Skin of body (tissue), 2 donors: ENCODE data around the gene COL4A2. TPM values are rescaled to one million over a fixed set of nuclear protein-coding genes. Genes with fewer than 3 reads are reported as not detected.
"Not testable (repeated sequence)": the region's sequence is repeated elsewhere in the genome, so short reads cannot be mapped to it uniquely, and the experiment has no call there.

Experiments
- DNase-seq: peaks from one replicate; lab custom pipeline; 2025; lab: John Stamatoyannopoulos, UW
- total RNA-seq: library from RNA; depleted of rRNA; stranded (reverse); fragments of >200 nt; gene quantifications from one replicate; pipeline ENCODE4 v1.2.3, GENCODE V29; 2014

COL4A2 gene
- total RNA-seq, 1 donor from 2014 or later = 479 TPM

DNA sequence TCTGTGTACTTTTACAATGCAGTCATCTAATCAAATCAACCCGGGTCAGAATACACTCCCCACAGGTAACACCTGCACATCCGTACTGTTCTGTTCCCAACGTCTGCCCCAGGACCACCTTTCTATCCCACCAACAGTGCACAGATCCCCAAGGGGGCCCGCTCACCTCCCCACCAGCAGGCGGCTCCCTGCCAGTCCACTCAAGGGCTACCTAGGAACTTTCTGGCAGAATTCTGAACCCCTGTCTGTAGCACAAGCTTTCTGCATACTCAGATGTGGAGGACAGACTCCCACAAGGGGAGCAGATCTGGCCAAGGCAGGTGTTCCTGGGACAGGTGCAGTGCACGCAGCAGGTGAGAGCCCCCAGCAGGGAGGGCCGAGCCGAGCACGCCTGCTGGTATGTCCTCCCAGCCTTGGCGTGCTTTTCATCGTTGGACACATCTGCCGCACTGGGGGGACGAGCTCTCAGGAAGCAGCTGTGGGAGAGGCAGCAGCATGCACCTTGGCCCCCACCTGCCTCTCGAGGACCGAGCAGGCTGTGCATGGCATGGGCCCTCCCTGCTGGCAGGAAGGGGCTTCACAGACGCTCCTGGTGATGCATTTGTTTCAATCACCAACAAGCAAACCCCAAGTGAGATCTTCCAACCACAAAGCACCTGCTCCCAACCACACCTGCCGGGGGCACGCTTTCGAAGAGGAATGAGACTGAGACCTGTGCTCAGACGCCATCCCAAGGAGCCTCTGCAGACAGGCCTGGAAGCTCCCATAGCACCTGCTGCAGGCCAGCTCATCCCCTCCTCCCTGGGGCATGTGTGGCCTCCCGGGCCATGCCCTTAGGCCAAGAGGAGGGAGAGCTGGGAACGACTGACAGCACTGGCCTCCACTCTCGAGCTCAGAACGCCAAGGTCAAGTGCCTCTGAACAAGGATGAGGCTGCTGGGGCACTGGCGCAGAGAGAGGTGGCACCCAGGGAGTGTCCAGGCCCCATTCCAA is 218.5 kb downstream of the COL4A2 start:
- DNase-seq = no peak

DNA sequence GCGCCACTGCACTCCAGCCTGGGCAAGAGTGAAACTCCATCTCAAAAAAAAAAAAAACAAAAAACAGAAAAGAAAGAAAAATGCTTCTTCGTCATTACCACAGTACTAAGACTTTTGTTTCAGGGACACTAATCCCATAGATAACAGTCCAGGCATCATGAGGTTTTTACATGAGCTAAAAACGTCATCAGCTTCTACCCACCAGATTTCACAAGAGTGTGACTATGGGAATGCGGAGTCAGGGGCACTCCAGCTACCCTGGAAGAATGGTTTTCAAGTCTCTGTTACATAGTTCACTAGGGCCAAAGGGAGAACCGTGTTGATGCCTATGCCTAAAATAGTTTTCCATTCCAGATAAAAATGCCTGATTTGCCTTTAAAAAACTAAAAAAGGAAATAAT is 221.3 kb downstream of the COL4A2 start:
- no peak for DNase-seq

GRCh38 chr13:110528911-110529310 is 221.8 kb downstream of the COL4A2 start:
- DNase-seq = no peak

GRCh38 chr13:110529522-110530311 is 222.6 kb downstream of the COL4A2 start:
- no peak for DNase-seq

DNA sequence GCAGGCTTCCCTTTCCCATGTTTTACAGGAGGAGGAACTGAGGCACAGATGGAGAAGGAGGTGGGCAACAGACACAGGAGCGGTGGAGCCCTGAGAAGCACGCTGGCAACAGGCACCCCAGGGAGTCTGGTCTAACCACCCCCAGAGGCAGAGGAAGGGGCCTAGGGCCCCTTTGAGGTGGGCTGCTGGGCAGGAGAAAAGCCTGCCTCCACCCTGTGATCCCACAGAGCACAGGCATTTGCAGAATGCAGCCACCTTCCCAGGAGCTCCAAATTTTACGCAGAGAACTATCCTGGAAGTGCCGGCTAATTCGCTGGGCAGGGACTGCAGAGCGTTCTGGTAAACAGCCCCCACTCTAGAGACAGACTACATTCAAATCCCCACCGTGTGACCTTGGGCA is 224.0 kb downstream of the COL4A2 start:
- no peak for DNase-seq

GRCh38 chr13:110531671-110532083 is 224.6 kb downstream of the COL4A2 start:
- no peak for DNase-seq

DNA sequence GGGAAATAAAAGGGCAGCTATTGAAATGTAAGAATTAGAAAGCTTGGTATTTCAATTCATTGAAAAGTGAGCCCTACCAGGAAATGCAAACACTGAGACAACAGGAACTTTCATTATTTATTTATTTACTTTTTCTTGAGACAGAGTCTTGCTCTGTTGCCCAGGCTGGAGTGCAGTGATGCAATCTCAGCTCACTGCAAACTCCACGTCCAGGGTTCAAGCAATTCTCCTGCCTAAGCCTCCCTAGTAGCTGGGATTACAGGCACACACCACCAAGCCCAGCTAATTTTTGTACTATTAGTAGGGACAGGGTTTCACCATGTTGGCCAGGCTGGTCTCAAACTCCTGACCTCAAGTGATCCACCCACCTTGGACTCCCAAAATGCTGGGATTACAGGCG is 225.2 kb downstream of the COL4A2 start:
- DNase-seq = not testable (repeated sequence)

GRCh38 chr13:110533771-110534670 is 226.9 kb downstream of the COL4A2 start:
- no peak for DNase-seq

- DNase-seq = no peak
These were observed 228.4 kb downstream of the COL4A2 start for GRCh38 chr13:110535526-110535925.

- DNase-seq = no peak
These were observed 229.1 kb downstream of the COL4A2 start for GRCh38 chr13:110536006-110536693.

GRCh38 chr13:110538632-110539031 is 231.5 kb downstream of the COL4A2 start:
- no peak for DNase-seq

GRCh38 chr13:110539894-110540293 is 232.8 kb downstream of the COL4A2 start:
- DNase-seq = no peak

DNA sequence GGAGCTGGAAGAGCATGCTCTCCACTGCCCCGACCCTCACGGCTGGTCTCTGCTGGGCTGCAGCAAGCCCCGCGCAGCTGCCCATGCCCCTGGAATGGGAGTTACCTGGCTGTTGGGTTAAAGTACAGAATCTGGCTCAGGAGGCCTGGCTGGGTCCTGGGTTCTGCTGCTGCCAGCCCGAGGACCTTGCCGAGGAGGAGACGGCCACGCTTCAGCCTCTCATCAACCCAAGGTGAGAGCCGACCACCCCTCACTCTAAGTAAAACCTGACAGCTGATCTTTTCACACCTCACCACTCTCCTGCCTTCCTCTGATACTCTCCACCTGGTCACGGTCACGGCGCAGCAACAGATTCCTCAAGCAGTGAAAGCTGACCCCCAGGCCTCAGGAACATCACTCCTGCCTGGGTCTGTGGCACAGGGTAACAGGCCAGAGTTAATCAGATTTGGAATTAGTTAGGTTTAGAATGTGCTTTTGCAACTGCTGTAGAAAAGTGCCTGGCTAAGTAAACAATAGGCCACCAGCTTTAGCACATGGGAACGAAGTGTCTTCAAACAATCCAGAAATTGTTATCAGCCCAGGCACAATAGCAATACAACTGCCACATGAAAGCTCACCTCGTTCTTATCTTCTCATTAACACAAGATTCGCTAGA is 233.9 kb downstream of the COL4A2 start:
- DNase-seq = no peak

GRCh38 chr13:110541526-110541920 is 234.4 kb downstream of the COL4A2 start:
- DNase-seq = no peak

DNA sequence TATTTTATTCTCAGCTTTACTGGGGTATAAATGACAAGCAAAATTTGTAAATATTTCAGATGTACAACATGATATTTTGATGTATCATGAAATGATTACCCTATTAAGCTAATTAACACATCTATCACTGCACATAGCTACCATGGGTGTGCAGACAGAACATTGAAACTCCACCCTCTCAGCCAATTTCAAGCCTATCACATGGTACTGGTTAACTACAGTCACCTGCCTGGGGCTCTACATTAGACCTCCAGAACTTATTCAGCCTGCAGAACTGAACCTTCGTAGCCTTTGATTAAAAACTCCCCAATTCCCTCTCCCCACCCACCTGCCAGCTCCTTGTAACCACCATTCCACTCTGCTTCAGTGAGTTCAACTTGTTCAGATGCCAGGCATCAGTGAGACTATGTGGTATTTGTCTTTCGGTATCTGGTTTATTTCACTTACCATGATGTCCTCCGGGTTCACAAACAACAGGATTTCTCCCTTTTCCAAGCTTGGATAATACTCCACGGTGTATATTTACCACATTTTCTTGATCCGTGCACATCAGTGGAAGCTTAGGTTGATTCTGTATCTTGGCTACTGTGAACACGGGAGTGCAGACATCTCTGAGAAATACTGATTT is 235.2 kb downstream of the COL4A2 start:
- DNase-seq = no peak

- DNase-seq = no peak
These were observed 239.3 kb downstream of the COL4A2 start for GRCh38 chr13:110546378-110546777.

DNA sequence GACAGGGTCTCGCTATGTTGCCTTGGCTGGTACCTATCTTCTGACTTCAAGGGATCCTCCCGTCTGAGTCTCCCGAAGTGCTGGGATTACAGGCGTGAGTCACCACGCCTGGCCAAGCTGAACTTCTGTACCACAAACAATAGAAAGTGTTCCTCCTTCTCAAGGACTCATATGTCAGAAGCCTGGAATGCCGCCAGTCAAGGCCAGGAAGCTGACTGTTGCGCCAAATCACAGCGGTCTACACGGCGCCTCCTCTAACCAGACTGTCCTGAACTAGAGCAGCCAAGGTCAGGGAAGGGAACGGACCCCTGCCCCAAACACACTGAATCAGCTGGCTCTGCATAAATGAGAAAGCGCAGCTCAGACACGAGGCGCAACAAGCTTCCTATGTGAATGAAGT is 239.8 kb downstream of the COL4A2 start:
- DNase-seq = no peak

- DNase-seq = no peak
These were observed 242.1 kb downstream of the COL4A2 start for GRCh38 chr13:110548891-110549794.

- no peak for DNase-seq
These were observed 242.7 kb downstream of the COL4A2 start for GRCh38 chr13:110549795-110550160.
